SK-N-SH (cell line): Measurements from ENCODE around the gene ESRRG. TPM values are rescaled to one million over a fixed set of nuclear protein-coding genes. Genes with fewer than 3 reads are reported as not detected.

Experiments
- CTCF ChIA-PET: fragments of 300-600, 350-600 bp; formaldehyde crosslinking; extraction: SDS; loops from one replicate; lab custom pipeline; 2021; lab: Yijun Ruan, JAX
- POLR2A ChIA-PET: fragments of 350-600 bp; sonication (Branson Sonifier 250); formaldehyde crosslinking; extraction: SDS; loops from one replicate; lab custom pipeline; 2020; ENCODE audit warnings: antibody characterized with exemption, inconsistent platforms; lab: Yijun Ruan, JAX
- DNase-seq: peaks from one replicate; pipeline ENCODE4 v3.0.0; 2012
- H2AFZ ChIP-seq: fragments of 200-600 bp; sonication (generic); 2 replicates; pipeline ENCODE4 v1.8.1; 2016; ENCODE audit warnings: antibody characterized with exemption, mild to moderate bottlenecking, low read depth
- H3F3A ChIP-seq: fragments of 200-600 bp; sonication (generic); replicated peaks from 2 replicates; pipeline ENCODE3; 2016; ENCODE audit warnings: antibody characterized with exemption, mild to moderate bottlenecking; ENCODE audit not compliant: insufficient read depth
- H3K27ac ChIP-seq, 2 experiments: fragments of 200-500 bp in 1 of 2; fragments of 200-600 bp in 1 of 2; sonication (Bioruptor generic) in 1 of 2; sonication (generic), shearing (Covaris generic) in 1 of 2; 2 replicates each; pipeline versions ENCODE4 v1.5.1 to v1.6.1; 2014 to 2016; ENCODE audit warnings: low read depth in 2 of 2, inconsistent platforms in 1 of 2, low read length in 1 of 2, mild to moderate bottlenecking in 1 of 2, mixed read lengths in 1 of 2
- H3K27me3 ChIP-seq: fragments of 200-600 bp; sonication (generic), shearing (Covaris generic); 2 replicates; pipeline ENCODE4 v1.6.1; 2016; ENCODE audit warnings: mixed run types; ENCODE audit not compliant: insufficient read depth
- H3K36me3 ChIP-seq, 2 experiments: fragments of 200-500 bp in 1 of 2; fragments of 200-600 bp in 1 of 2; sonication (Bioruptor generic) in 1 of 2; sonication (generic) in 1 of 2; replicated peaks in 1 of 2; 2 replicates each; pipeline versions ENCODE3 to v1.5.1; 2014 to 2016; ENCODE audit warnings: low read length in 1 of 2, mild to moderate bottlenecking in 1 of 2; ENCODE audit not compliant: insufficient read depth in 2 of 2, control insufficient read depth in 1 of 2
- H3K4me1 ChIP-seq, 2 experiments: fragments of 200-500 bp in 1 of 2; fragments of 200-600 bp in 1 of 2; sonication (Bioruptor generic) in 1 of 2; sonication (generic), shearing (Covaris generic) in 1 of 2; 2 replicates each; pipeline versions ENCODE4 v1.5.1 to v1.6.1; 2014 to 2016; ENCODE audit warnings: low read depth in 1 of 2, low read length in 1 of 2, mixed run types in 1 of 2; ENCODE audit not compliant: insufficient read depth in 2 of 2, control insufficient read depth in 1 of 2
- H3K4me2 ChIP-seq: fragments of 200-600 bp; sonication (generic), shearing (Covaris generic); 2 replicates; pipeline ENCODE4 v1.6.1; 2017; ENCODE audit warnings: mixed run types
- H3K4me3 ChIP-seq, 2 experiments: fragments of 200-500 bp in 1 of 2; fragments of 200-600 bp in 1 of 2; sonication (Bioruptor generic) in 1 of 2; sonication (generic), shearing (Covaris generic) in 1 of 2; 2 replicates each; pipeline versions ENCODE4 v1.5.1 to v1.8.1; 2014 to 2016; ENCODE audit warnings: low read depth in 2 of 2, inconsistent platforms in 1 of 2, low read length in 1 of 2, mild to moderate bottlenecking in 1 of 2, mixed read lengths in 1 of 2, moderate library complexity in 1 of 2
- H3K79me2 ChIP-seq: fragments of 200-600 bp; sonication (generic); 2 replicates; pipeline ENCODE4 v1.8.1; 2017; ENCODE audit warnings: mild to moderate bottlenecking; ENCODE audit not compliant: insufficient read depth
- H3K9ac ChIP-seq: fragments of 200-600 bp; sonication (generic); 2 replicates; pipeline ENCODE4 v1.6.1; 2017; ENCODE audit warnings: mixed run types
- H3K9me2 ChIP-seq: fragments of 200-600 bp; sonication (generic); 2 replicates; pipeline ENCODE4 v1.6.1; 2017; ENCODE audit warnings: mixed run types
- H3K9me3 ChIP-seq: fragments of 200-600 bp; sonication (generic); 2 replicates; pipeline ENCODE4 v1.6.1; 2017; ENCODE audit warnings: mixed run types, mild to moderate bottlenecking, moderate library complexity
- H4K20me1 ChIP-seq: fragments of 200-600 bp; sonication (generic); 2 replicates; pipeline ENCODE4 v1.6.1; 2017; ENCODE audit warnings: mild to moderate bottlenecking, mixed run types; ENCODE audit not compliant: insufficient read depth
- CHD2 ChIP-seq: fragments of 150-350 bp; IDR thresholded peaks from 2 replicates; pipeline ENCODE4 v1.6.1; 2018; ENCODE audit warnings: low read length; ENCODE audit not compliant: partially characterized antibody
- EP300 ChIP-seq, 2 experiments: IDR thresholded peaks; 2 replicates each; pipeline versions ENCODE4 v1.4.0 to v1.6.1; 2012; ENCODE audit warnings: borderline replicate concordance in 1 of 2, low read depth in 1 of 2, low read length in 1 of 2
- EZH2phosphoT487 ChIP-seq: fragments of 200-600 bp; sonication (generic); IDR thresholded peaks from 2 replicates; pipeline ENCODE4 v1.6.1; 2017; ENCODE audit warnings: low read depth, mixed run types, mild to moderate bottlenecking, antibody characterized with exemption, moderate library complexity, borderline replicate concordance
- FOXJ3 ChIP-seq: sonication (generic); formaldehyde crosslinking; IDR thresholded peaks from 2 replicates; pipeline ENCODE4 v1.5.1; 2020; ENCODE audit warnings: mild to moderate bottlenecking, missing genetic modification reagents
- FOXM1 ChIP-seq: IDR thresholded peaks from 2 replicates; pipeline ENCODE4 v1.4.0; 2012; ENCODE audit warnings: low read depth, mild to moderate bottlenecking
- GABPA ChIP-seq: IDR thresholded peaks from 2 replicates; pipeline ENCODE4 v1.4.0; 2012; ENCODE audit warnings: low read depth, mild to moderate bottlenecking
- NFIC ChIP-seq: IDR thresholded peaks from 2 replicates; pipeline ENCODE4 v1.4.0; 2012; ENCODE audit warnings: borderline replicate concordance
- NRF1 ChIP-seq: IDR thresholded peaks from 2 replicates; pipeline ENCODE4 v1.6.1; 2012; ENCODE audit warnings: low read depth, mild to moderate bottlenecking, low read length
- POLR2AphosphoS5 ChIP-seq: IDR thresholded peaks from 2 replicates; pipeline ENCODE4 v1.6.1; 2012; ENCODE audit warnings: low read depth, low read length
- RAD21 ChIP-seq: IDR thresholded peaks from 2 replicates; pipeline ENCODE4 v1.6.1; 2012; ENCODE audit warnings: mild to moderate bottlenecking, low read length
- SIN3A ChIP-seq: IDR thresholded peaks from 2 replicates; pipeline ENCODE4 v1.6.1; 2012; ENCODE audit warnings: low read depth, mild to moderate bottlenecking, low read length, moderate library complexity, borderline replicate concordance
- TCF12 ChIP-seq: IDR thresholded peaks from 2 replicates; pipeline ENCODE4 v1.4.0; 2012
- TEAD4 ChIP-seq: IDR thresholded peaks from 2 replicates; pipeline ENCODE4 v1.4.0; 2012; ENCODE audit warnings: mild to moderate bottlenecking, borderline replicate concordance; ENCODE audit not compliant: insufficient read depth
- USF1 ChIP-seq: IDR thresholded peaks from 2 replicates; pipeline ENCODE4 v1.4.0; 2012; ENCODE audit warnings: low read depth, borderline replicate concordance
- WGBS: methylation state at CpG from one replicate; pipeline ENCODE4 v1.1.6; 2017; ENCODE audit warnings: low lambda C conversion rate; 5-methylcytosine and 5-hydroxymethylcytosine counted together
- polyA plus RNA-seq, 3 experiments: library from polyadenylated mRNA; depleted of rRNA; stranded (reverse); fragments of >200 nt; gene quantifications; 2 replicates each; pipeline ENCODE4 v1.2.3, GENCODE V29; 2012
- TF ChIP-seq, protein P1 (sequence below): IDR thresholded peaks from 2 replicates; pipeline ENCODE4; 2012
- TF ChIP-seq, protein P2 (sequence below): IDR thresholded peaks from 2 replicates; pipeline ENCODE4 v1.4.0; 2012; ENCODE audit warnings: low read depth, borderline replicate concordance
- TF ChIP-seq, protein P3 (sequence below): IDR thresholded peaks from 2 replicates; pipeline ENCODE4 v1.4.0; 2012; ENCODE audit warnings: low read depth
- TF ChIP-seq, protein P4 (sequence below): fragments of 150-350 bp; IDR thresholded peaks from 2 replicates; pipeline ENCODE4 v1.6.1; 2016; ENCODE audit warnings: mild to moderate bottlenecking, low read depth, low read length
- TF ChIP-seq, protein P5 (sequence below): fragments of 200-600 bp; sonication (generic); IDR thresholded peaks from 2 replicates; pipeline ENCODE4 v1.6.1; 2017; ENCODE audit warnings: antibody characterized with exemption, mild to moderate bottlenecking, moderate library complexity
- TF ChIP-seq, protein P6 (sequence below): IDR thresholded peaks from 2 replicates; pipeline ENCODE4 v1.6.1; 2012; ENCODE audit warnings: mild to moderate bottlenecking, low read depth, low read length, moderate library complexity

ESRRG gene
- polyA plus RNA-seq, 1 of the 3 experiments (the other 2 are of a cell fraction): 0.26 TPM

DNA sequence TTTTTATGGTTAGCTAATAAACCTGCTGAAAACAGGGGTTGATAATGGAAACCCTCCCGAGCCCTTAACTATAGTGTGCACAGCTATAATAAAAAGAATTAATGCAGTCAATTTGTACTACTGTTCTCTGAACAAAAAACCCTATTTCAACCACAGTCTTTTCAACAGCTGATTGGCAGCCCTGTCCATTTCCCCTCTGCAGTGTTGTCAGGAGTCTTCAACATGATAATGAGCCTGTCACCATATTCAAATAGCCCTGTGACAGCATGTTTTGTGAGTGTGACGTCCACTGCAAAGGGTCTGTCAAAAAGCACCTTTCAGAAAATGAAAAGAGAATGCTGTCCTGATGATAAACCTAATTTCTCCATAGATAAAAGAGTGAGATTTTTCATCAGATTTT lies 92.7 kb downstream of the ESRRG start:
- no peaks in the 10 kb centered on the region for H4K20me1 ChIP-seq
- ChIA-PET CTCF (no interaction called here), POLR2A (no interaction called here)
- no peak overlapping the region for H3K27ac ChIP-seq
- WGBS: 56% methylated on average over 2 of the region's 2 CpGs
- H3K9me3 ChIP-seq: no peaks in the 10 kb centered on the region
- H2AFZ ChIP-seq: no peak overlapping the region
- TF ChIP-seq USF1: no peak
- TF ChIP-seq SIN3A: no peak
- TF ChIP-seq, protein P1, sequence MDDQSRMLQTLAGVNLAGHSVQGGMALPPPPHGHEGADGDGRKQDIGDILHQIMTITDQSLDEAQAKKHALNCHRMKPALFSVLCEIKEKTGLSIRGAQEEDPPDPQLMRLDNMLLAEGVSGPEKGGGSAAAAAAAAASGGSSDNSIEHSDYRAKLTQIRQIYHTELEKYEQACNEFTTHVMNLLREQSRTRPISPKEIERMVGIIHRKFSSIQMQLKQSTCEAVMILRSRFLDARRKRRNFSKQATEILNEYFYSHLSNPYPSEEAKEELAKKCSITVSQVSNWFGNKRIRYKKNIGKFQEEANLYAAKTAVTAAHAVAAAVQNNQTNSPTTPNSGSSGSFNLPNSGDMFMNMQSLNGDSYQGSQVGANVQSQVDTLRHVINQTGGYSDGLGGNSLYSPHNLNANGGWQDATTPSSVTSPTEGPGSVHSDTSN: no peak
- TF ChIP-seq, protein P2, sequence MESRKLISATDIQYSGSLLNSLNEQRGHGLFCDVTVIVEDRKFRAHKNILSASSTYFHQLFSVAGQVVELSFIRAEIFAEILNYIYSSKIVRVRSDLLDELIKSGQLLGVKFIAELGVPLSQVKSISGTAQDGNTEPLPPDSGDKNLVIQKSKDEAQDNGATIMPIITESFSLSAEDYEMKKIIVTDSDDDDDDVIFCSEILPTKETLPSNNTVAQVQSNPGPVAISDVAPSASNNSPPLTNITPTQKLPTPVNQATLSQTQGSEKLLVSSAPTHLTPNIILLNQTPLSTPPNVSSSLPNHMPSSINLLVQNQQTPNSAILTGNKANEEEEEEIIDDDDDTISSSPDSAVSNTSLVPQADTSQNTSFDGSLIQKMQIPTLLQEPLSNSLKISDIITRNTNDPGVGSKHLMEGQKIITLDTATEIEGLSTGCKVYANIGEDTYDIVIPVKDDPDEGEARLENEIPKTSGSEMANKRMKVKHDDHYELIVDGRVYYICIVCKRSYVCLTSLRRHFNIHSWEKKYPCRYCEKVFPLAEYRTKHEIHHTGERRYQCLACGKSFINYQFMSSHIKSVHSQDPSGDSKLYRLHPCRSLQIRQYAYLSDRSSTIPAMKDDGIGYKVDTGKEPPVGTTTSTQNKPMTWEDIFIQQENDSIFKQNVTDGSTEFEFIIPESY: no peak
- TF ChIP-seq, protein P3, sequence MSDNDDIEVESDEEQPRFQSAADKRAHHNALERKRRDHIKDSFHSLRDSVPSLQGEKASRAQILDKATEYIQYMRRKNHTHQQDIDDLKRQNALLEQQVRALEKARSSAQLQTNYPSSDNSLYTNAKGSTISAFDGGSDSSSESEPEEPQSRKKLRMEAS: no peak
- no peak for TF ChIP-seq RAD21
- TF ChIP-seq, protein P4, sequence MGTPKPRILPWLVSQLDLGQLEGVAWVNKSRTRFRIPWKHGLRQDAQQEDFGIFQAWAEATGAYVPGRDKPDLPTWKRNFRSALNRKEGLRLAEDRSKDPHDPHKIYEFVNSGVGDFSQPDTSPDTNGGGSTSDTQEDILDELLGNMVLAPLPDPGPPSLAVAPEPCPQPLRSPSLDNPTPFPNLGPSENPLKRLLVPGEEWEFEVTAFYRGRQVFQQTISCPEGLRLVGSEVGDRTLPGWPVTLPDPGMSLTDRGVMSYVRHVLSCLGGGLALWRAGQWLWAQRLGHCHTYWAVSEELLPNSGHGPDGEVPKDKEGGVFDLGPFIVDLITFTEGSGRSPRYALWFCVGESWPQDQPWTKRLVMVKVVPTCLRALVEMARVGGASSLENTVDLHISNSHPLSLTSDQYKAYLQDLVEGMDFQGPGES: no peak
- TF ChIP-seq, protein P5, sequence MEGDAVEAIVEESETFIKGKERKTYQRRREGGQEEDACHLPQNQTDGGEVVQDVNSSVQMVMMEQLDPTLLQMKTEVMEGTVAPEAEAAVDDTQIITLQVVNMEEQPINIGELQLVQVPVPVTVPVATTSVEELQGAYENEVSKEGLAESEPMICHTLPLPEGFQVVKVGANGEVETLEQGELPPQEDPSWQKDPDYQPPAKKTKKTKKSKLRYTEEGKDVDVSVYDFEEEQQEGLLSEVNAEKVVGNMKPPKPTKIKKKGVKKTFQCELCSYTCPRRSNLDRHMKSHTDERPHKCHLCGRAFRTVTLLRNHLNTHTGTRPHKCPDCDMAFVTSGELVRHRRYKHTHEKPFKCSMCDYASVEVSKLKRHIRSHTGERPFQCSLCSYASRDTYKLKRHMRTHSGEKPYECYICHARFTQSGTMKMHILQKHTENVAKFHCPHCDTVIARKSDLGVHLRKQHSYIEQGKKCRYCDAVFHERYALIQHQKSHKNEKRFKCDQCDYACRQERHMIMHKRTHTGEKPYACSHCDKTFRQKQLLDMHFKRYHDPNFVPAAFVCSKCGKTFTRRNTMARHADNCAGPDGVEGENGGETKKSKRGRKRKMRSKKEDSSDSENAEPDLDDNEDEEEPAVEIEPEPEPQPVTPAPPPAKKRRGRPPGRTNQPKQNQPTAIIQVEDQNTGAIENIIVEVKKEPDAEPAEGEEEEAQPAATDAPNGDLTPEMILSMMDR: no peak
- TF ChIP-seq GABPA: no peak
- no peak for TF ChIP-seq EP300 (IDR thresholded peaks at IDR 0.05; ENCODE audit: borderline replicate concordance in 1 of 2, low read depth in 1 of 2, low read length in 1 of 2)
- TF ChIP-seq NRF1: no peak
- TF ChIP-seq FOXJ3 (CRISPR knock-in tag): no peak
- TF ChIP-seq FOXM1: no peak
- TF ChIP-seq TCF12: no peak
- no peak for TF ChIP-seq NFIC
- no peak for TF ChIP-seq TEAD4
- TF ChIP-seq EZH2phosphoT487: no peak
- no peak for TF ChIP-seq POLR2AphosphoS5
- TF ChIP-seq, protein P6, sequence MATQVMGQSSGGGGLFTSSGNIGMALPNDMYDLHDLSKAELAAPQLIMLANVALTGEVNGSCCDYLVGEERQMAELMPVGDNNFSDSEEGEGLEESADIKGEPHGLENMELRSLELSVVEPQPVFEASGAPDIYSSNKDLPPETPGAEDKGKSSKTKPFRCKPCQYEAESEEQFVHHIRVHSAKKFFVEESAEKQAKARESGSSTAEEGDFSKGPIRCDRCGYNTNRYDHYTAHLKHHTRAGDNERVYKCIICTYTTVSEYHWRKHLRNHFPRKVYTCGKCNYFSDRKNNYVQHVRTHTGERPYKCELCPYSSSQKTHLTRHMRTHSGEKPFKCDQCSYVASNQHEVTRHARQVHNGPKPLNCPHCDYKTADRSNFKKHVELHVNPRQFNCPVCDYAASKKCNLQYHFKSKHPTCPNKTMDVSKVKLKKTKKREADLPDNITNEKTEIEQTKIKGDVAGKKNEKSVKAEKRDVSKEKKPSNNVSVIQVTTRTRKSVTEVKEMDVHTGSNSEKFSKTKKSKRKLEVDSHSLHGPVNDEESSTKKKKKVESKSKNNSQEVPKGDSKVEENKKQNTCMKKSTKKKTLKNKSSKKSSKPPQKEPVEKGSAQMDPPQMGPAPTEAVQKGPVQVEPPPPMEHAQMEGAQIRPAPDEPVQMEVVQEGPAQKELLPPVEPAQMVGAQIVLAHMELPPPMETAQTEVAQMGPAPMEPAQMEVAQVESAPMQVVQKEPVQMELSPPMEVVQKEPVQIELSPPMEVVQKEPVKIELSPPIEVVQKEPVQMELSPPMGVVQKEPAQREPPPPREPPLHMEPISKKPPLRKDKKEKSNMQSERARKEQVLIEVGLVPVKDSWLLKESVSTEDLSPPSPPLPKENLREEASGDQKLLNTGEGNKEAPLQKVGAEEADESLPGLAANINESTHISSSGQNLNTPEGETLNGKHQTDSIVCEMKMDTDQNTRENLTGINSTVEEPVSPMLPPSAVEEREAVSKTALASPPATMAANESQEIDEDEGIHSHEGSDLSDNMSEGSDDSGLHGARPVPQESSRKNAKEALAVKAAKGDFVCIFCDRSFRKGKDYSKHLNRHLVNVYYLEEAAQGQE: no peak
- no peak for TF ChIP-seq CHD2
- H3K27me3 ChIP-seq: no peaks in the 10 kb centered on the region
- no peak overlapping the region for H3K4me3 ChIP-seq
- H3K4me1 ChIP-seq: peaks cover 5 to 13% of the 10 kb centered on the region in 2 experiments; a peak in 2 of 4 replicates
- H3K79me2 ChIP-seq: no peaks in the 10 kb centered on the region
- no peak overlapping the region for H3K4me2 ChIP-seq
- H3K36me3 ChIP-seq: no peaks in the 10 kb centered on the region
- no peak for DNase-seq
- H3K9me2 ChIP-seq: no peaks in the 10 kb centered on the region
- peaks cover 9% of the 10 kb centered on the region for H3F3A ChIP-seq
- no peak overlapping the region for H3K9ac ChIP-seq
